Activated CD8-positive, alpha-beta T cell treated with anti-CD3 and anti-CD28 coated beads for 36 hours (primary cell): ENCODE data around the gene CFAP53. TPM values are rescaled to one million over a fixed set of nuclear protein-coding genes. Genes with fewer than 3 reads are reported as not detected.
"Not testable (repeated sequence)": the region's sequence is repeated elsewhere in the genome, so short reads cannot be mapped to it uniquely, and the experiment has no call there.

ENCODE experiments used
- ATAC-seq: fragments of 200-7000 bp; cut with Tn5 transposase; one replicate; pipeline ENCODE4 v1.10.0; 2021; ENCODE audit warnings: mild to moderate bottlenecking, moderate library complexity
- CTCF ChIA-PET: fragments of 350-600 bp; sonication (Branson Sonifier 250); formaldehyde crosslinking; loops from one replicate; lab custom pipeline; 2021; ENCODE audit warnings: antibody characterized with exemption; lab: Charles Lee
- POLR2A ChIA-PET: fragments of 350-600 bp; sonication (Branson Sonifier 250); formaldehyde crosslinking; loops from one replicate; lab custom pipeline; 2021; ENCODE audit warnings: antibody characterized with exemption; lab: Charles Lee
- DNase-seq: peaks from one replicate; pipeline ENCODE4 v3.0.0-alpha.2; 2020
- H3K27ac Mint-ChIP-seq: one replicate; pipeline ENCODE4 v1.8.0; 2021; ENCODE audit warnings: mild to moderate bottlenecking, mixed read lengths
- H3K27me3 Mint-ChIP-seq: one replicate; pipeline ENCODE4 v1.8.0; 2021; ENCODE audit warnings: mixed read lengths
- H3K36me3 Mint-ChIP-seq: one replicate; pipeline ENCODE4 v1.8.0; 2021; ENCODE audit warnings: low read depth, mixed read lengths
- H3K4me1 Mint-ChIP-seq: one replicate; pipeline ENCODE4 v1.8.0; 2021; ENCODE audit warnings: low read depth, mixed read lengths
- H3K4me3 Mint-ChIP-seq: one replicate; pipeline ENCODE4 v1.8.0; 2021; ENCODE audit warnings: mild to moderate bottlenecking, moderate library complexity, mixed read lengths
- H3K9me3 Mint-ChIP-seq: one replicate; pipeline ENCODE4 v1.8.0; 2021; ENCODE audit warnings: mixed read lengths
- intact Hi-C: fragments of 100-400 bp; cut with micrococcal nuclease; formaldehyde crosslinking; loops from one replicate; pipeline ENCODE4 v1.10.0; 2022
- total RNA-seq, 2 experiments: library from RNA; stranded (reverse); gene quantifications; one replicate each; pipeline ENCODE4 v1.2.3, GENCODE V29; 2021
- TF ChIP-seq, protein P1 (sequence below): fragments of 200-600 bp; IDR thresholded peaks from one replicate; pipeline ENCODE4 v1.8.0; 2022; ENCODE audit warnings: antibody characterized with exemption, mild to moderate bottlenecking

CFAP53 gene
- total RNA-seq, 2 experiments from 2014 or later, result 0.27 to 0.76 TPM

GRCh38 chr18:50298443-50299284 is 32.4 kb upstream of the CFAP53 start:
- no peak for DNase-seq
- Mint-ChIP-seq H3K27me3 (peaks cover 22% of the 10 kb centered on the region), H3K4me3 (peak overlapping the region; percentile 69), H3K9me3 (no peaks in the 10 kb centered on the region), H3K4me1 (peaks cover 7% of the 10 kb centered on the region), H3K36me3 (no peaks in the 10 kb centered on the region), H3K27ac (no peak overlapping the region)
- ChIA-PET CTCF (interaction anchor here (0.7 to 2.9 kb wide), 3 partner anchors 9 to 58 kb away, joined by 3 to 15 read pairs (median 5); no protein-coding TSS in a partner anchor), POLR2A (interaction anchor here (1.0 kb wide), 1 partner anchor 9 kb away, joined by 5 read pairs; no protein-coding TSS in a partner anchor)
- no peak for ATAC-seq
- TF ChIP-seq, protein P1, sequence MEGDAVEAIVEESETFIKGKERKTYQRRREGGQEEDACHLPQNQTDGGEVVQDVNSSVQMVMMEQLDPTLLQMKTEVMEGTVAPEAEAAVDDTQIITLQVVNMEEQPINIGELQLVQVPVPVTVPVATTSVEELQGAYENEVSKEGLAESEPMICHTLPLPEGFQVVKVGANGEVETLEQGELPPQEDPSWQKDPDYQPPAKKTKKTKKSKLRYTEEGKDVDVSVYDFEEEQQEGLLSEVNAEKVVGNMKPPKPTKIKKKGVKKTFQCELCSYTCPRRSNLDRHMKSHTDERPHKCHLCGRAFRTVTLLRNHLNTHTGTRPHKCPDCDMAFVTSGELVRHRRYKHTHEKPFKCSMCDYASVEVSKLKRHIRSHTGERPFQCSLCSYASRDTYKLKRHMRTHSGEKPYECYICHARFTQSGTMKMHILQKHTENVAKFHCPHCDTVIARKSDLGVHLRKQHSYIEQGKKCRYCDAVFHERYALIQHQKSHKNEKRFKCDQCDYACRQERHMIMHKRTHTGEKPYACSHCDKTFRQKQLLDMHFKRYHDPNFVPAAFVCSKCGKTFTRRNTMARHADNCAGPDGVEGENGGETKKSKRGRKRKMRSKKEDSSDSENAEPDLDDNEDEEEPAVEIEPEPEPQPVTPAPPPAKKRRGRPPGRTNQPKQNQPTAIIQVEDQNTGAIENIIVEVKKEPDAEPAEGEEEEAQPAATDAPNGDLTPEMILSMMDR, result no peak
- intact Hi-C loops, result no loop called here

GRCh38 chr18:50297621-50298442 is 31.5 kb upstream of the CFAP53 start:
- Mint-ChIP-seq H3K27me3 (peaks cover 21% of the 10 kb centered on the region), H3K4me1 (peaks cover 7% of the 10 kb centered on the region), H3K27ac (no peak overlapping the region), H3K36me3 (no peaks in the 10 kb centered on the region), H3K4me3 (peak overlapping the region; percentile 69), H3K9me3 (no peaks in the 10 kb centered on the region)
- ATAC-seq (peak; percentile 100), DNase-seq (peak; percentile 91)
- TF ChIP-seq, protein P1, result no peak
- POLR2A ChIA-PET, result interaction anchor here (1.0 kb wide), 1 partner anchor 9 kb away, joined by 5 read pairs; no protein-coding TSS in a partner anchor
- CTCF ChIA-PET, result interaction anchor here (0.7 to 2.9 kb wide), 6 partner anchors 8 to 59 kb away, joined by 3 to 15 read pairs (median 4); partner anchors contain the start of gene MBD1
- intact Hi-C loops, result no loop called here

DNA sequence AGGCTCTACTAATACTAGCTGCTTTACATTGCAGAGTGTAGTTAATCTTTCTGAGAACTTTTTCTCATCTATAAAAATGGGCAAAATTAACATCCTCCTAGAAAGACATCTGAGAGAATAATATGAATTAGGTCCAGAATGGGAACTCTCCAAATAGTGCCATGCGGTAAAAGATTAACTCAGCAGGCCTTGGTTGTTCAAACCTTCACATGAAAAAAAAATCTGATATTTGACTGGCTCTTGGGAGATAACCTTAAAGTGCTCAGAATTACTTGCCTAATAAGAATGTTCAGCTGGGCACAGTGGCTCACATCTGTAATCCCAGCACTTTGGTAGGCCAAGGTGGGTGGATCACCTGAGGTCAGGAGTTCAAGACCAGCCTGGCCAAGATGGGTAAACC is 26.7 kb upstream of the CFAP53 start:
- no peaks in the 10 kb centered on the region for H3K9me3 Mint-ChIP-seq
- intact Hi-C loops, result no loop called here
- H3K4me1 Mint-ChIP-seq, result peaks cover 9% of the 10 kb centered on the region
- no peak overlapping the region for H3K27ac Mint-ChIP-seq
- no peak for DNase-seq
- no peak overlapping the region for H3K4me3 Mint-ChIP-seq
- H3K36me3 Mint-ChIP-seq, result no peaks in the 10 kb centered on the region
- ChIA-PET POLR2A (no interaction called here), CTCF (interaction anchor here (1.6 kb wide), 1 partner anchor 64 kb away, joined by 12 read pairs; no protein-coding TSS in a partner anchor)
- TF ChIP-seq, protein P1, result no peak
- no peaks in the 10 kb centered on the region for H3K27me3 Mint-ChIP-seq
- ATAC-seq, result no peak

- Mint-ChIP-seq H3K27me3 (no peaks in the 10 kb centered on the region), H3K27ac (peak overlapping the region; percentile 73), H3K36me3 (peaks cover 29% of the 10 kb centered on the region), H3K4me1 (peaks cover 22% of the 10 kb centered on the region), H3K9me3 (no peaks in the 10 kb centered on the region), H3K4me3 (peak overlapping the region; percentile 55)
- POLR2A ChIA-PET, result interaction anchor here (1.8 kb wide), 1 partner anchor 23 kb away, joined by 4 read pairs; the partner anchor contains the start of gene CFAP53
- ATAC-seq (no peak), DNase-seq (no peak)
- CTCF ChIA-PET, result interaction anchor here (0.8 to 2.7 kb wide), 6 partner anchors 9 to 94 kb away, joined by 3 to 13 read pairs (median 4); partner anchors contain the start of gene MYO5B
- intact Hi-C loops, result no loop called here
- TF ChIP-seq, protein P1, result no peak
Observed at GRCh38 chr18:50289108-50289443, 22.8 kb upstream of the CFAP53 start.

DNA sequence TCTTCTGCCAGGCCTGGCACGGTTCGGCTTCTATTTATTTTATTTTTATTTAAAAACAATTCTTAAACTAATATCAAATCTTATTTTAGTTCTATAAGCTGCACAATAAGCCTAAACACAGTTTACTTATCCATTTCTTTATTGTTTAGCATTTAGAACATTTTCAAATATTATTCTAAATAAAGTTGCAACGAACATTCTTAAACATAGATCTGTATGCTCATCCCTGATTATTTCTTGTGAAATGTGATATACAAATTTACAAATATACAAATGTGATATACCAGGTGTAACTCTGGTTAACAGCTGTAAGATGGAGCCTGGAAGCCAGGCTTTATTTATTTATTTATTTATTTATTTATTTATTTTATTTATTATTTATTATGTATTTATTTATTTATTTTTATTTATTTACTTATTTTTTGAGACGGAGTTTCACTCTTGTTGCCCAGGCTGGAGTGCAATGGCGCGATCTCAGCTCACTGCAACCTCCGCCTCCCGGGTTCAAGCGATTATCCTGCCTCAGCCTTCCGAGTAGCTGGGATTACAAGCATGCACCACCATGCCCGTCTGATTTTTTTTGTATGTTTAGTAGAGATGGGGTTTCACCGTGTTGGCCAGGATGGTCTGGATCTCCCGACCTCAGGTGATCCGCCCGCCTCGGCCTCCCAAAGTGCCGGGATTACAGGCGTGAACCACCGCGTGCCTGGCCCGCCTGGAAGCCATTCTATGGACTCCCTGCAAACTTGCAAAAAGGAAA is 22.2 kb upstream of the CFAP53 start:
- CTCF ChIA-PET, result interaction anchor here (0.8 to 2.7 kb wide), 4 partner anchors 9 to 69 kb away, joined by 3 to 13 read pairs (median 8); no protein-coding TSS in a partner anchor
- Mint-ChIP-seq H3K4me3 (peak overlapping the region; percentile 96), H3K36me3 (peaks cover 35% of the 10 kb centered on the region), H3K27ac (peak overlapping the region; percentile 95), H3K4me1 (peaks cover 26% of the 10 kb centered on the region)
- ATAC-seq, DNase-seq, H3K27me3 Mint-ChIP-seq, H3K9me3 Mint-ChIP-seq, intact Hi-C loops: not testable (repeated sequence)
- POLR2A ChIA-PET, result interaction anchor here (1.8 kb wide), 1 partner anchor 22 kb away, joined by 4 read pairs; the partner anchor contains the start of gene CFAP53
